Peyer's patch (tissue), 4 donors: ENCODE results near the gene OR2S2.

ENCODE experiments used
- CTCF ChIP-seq, 6 experiments: fragments of 450-650 bp in 4 of 6; fragments of 200-600 bp in 2 of 6; sonication (generic) in 1 of 6; IDR thresholded peaks; one replicate each; pipeline ENCODE4 v1.5.1; 2017 to 2019; ENCODE audit warnings: antibody characterized with exemption in 6 of 6, mild to moderate bottlenecking in 3 of 6, moderate library complexity in 1 of 6
- POLR2A ChIP-seq, 2 donors: fragments of 450-650 bp; IDR thresholded peaks; one replicate each; pipeline ENCODE4 v1.5.1; 2017; ENCODE audit warnings: antibody characterized with exemption in 2 of 2, mild to moderate bottlenecking in 2 of 2, moderate library complexity in 2 of 2

- TF ChIP-seq CTCF (IDR thresholded peaks at IDR 0.05) (no peak), POLR2A (IDR thresholded peaks at IDR 0.05) (no peak)
These were observed 18.8 kb upstream of the OR2S2 start for GRCh38 chr9:35976726-35977125.
